ENCODE data around the gene AUH.

The AUH gene

DNA sequence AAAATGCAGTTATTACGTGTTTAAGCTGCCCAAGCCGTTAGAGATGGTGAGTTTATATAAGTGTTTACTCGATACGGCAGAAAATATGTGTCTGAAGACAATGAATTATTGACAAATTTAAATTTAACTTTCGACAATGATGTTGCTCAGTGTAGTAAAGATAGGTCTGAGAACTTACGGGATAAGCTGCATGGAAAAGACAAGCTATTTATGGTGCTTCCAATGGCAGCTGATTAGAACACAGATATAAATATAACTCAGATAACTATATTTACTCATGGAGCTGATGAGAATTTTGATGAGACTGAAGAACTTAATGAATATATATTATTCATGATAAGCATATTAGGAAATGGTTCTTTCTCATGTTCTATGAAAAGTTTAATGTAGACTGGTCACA is 139.3 kb downstream of the AUH start:
- DNase-seq = no peak
- intact Hi-C loops (cut with DNase I) = no loop called here

GRCh38 chr9:91221332-91221731 is 140.4 kb downstream of the AUH start:
- intact Hi-C loops (cut with DNase I) = no loop called here

GRCh38 chr9:91220491-91221135 is 141.1 kb downstream of the AUH start:
- intact Hi-C loops (cut with DNase I) = no loop called here

More at GRCh38 chr9:91221332-91221731, 140.4 kb downstream of the AUH start:
- DNase-seq = no peak

GRCh38 chr9:91220021-91220420 is 141.7 kb downstream of the AUH start:
- DNase-seq = no peak
- intact Hi-C loops (cut with DNase I) = no loop called here

More at GRCh38 chr9:91220491-91221135, 141.1 kb downstream of the AUH start:
- DNase-seq = no peak

DNA sequence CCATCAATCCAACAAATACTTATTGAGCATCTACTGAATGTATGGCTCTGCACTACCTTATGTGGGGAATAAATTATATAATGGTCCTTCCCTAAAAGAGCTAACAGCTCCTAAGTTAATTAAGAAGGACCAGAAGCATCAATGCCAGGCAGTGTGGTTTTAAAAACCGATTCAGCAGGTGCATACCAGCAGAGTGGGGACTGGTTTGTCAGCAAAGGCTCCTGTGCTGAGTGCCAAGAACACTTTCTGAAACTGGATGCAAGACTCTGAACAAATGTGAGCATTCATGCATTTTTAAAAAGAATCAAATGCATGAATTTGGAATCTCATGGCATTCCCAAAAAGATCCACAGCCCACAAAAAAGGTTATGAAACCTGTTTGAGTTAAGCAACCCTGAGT is 142.2 kb downstream of the AUH start:
- intact Hi-C loops (cut with DNase I) = no loop called here
- DNase-seq = peak in 2 of 42 donors; percentile 20 to 52

GRCh38 chr9:91217388-91217787 is 144.3 kb downstream of the AUH start:
- intact Hi-C loops (cut with DNase I) = no loop called here
- no peak for DNase-seq

DNA sequence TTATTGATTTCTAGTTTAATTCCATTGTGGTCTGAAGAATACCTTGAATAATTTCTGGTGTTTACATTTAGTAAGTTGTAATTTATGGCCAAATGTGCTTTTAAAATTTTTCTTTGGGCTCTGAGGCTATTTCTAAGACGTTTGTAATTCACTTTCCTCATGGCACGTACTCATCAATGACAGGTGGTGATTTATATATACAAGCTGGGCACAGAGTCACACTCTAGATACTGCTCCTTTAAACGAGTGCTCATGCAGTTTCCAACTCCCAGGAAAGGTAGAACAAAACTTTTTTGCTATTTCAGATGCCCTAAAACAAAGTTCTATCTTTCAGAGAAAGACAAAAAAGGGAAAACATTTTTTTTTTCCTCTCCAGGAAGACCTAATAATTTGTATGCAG is 146.9 kb downstream of the AUH start:
- DNase-seq = no peak
- intact Hi-C loops (cut with DNase I) = no loop called here

- intact Hi-C loops (cut with DNase I) = no loop called here
- no peak for DNase-seq
Measured at GRCh38 chr9:91214086-91214485, 147.6 kb downstream of the AUH start.

DNA sequence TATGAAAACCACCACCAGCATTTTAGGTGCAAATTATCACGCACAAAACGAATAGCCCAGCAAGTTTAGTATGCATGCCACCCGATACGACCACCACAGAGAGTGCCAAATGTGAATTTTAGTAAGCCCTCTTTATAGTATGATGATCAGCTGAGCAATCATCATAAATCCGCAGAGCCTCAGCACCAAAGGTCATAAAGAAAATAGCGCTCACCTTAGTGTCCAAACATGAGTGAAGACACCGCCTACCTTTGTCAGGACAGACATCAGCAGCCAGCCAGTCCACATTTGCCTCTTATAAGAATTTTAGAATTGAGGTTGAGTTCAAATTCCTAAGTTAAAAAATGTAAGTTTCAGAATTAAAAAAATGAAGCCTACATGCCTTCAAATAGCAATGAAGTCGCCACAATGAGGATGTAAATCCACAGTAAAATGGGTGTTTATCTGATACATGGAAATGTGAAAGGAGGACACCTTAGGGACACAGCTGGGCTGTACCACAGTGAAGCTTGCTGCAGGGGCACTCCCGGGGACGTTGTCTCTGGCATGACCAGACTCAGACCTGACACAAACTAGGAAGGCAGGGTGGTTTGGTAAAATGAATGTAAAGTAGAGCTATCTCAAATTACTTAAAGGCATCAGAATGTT is 149.0 kb downstream of the AUH start:
- no peak for DNase-seq
- intact Hi-C loops (cut with DNase I) = no loop called here

- intact Hi-C loops (cut with DNase I) = no loop called here
- no peak for DNase-seq
Measured at GRCh38 chr9:91211919-91212318, 149.8 kb downstream of the AUH start.

- no peak for DNase-seq
- intact Hi-C loops (cut with DNase I) = no loop called here
Measured at GRCh38 chr9:91211414-91211813, 150.3 kb downstream of the AUH start.

DNA sequence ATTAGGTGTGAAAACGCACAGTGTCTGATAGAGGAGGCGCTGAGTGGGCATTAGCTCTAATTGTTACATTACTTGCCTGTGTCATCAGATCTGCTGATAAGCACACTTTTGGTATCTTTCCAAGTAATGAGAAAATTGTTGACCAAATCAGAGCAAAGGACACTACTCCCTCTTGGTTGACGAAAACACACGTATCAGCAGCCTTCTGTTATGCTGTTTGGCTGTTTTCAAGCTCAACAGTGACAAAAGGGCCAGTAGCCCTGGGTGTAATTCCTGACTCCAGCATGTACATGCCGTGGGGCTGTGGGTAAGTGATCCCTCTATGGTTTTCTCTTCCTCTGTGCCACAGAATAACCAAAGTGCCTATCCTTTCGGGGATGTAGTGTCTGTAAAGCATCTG is 151.4 kb downstream of the AUH start:
- intact Hi-C loops (cut with DNase I) = no loop called here

GRCh38 chr9:91208837-91209236 is 152.9 kb downstream of the AUH start:
- intact Hi-C loops (cut with DNase I) = loop anchor here (5.0 kb wide), 1 partner anchor 213 kb away; the partner anchor contains the start of gene NFIL3
- peak in 4 of 42 donors; percentile 11 to 30 (median 25) for DNase-seq

More for the DNA sequence above, 151.4 kb downstream of the AUH start:
- no peak for DNase-seq

- no peak for DNase-seq
- intact Hi-C loops (cut with DNase I) = loop anchor here (5.0 kb wide), 1 partner anchor 214 kb away; the partner anchor contains the start of gene NFIL3
Measured at GRCh38 chr9:91208419-91208745, 153.3 kb downstream of the AUH start.

DNA sequence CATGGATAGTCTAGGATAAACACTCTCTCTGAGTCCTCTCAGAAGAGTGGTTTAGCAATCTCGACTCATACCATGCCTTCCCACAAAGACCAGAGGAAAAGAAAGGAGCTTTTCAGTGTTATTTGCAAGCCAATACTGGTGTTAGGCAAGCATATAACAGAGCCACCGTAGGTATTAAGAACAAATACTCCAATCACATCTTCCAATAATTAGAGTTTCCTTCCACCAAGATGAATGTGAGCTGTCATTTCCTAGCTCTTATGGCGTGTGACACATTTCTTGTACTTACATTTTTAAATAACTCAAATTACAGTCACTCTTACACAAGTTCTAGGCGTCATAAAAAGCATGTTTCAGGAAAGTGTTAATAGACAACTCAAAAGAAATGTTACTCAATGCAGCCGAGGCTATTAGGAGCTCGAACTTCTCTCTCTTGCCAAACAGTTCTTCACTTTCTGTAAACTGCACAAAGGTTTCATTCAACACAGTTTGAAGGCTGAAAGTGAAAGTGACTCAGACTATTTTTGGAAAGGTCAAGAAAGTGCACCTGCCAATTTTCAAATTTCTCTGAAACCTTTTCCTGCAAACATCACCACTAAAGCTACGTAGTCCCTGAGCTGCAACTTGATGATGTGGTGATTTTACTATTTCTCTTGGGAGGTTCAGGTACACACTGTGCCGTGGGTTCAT is 153.8 kb downstream of the AUH start:
- DNase-seq = peak in 1 of 42 donors; percentile 41
- intact Hi-C loops (cut with DNase I) = loop anchor here (5.0 kb wide), 1 partner anchor 214 kb away; the partner anchor contains the start of gene NFIL3

- no peak for DNase-seq
- intact Hi-C loops (cut with DNase I) = loop anchor here (5.0 kb wide), 1 partner anchor 215 kb away; the partner anchor contains the start of gene NFIL3
Measured at GRCh38 chr9:91207397-91207728, 154.4 kb downstream of the AUH start.

DNA sequence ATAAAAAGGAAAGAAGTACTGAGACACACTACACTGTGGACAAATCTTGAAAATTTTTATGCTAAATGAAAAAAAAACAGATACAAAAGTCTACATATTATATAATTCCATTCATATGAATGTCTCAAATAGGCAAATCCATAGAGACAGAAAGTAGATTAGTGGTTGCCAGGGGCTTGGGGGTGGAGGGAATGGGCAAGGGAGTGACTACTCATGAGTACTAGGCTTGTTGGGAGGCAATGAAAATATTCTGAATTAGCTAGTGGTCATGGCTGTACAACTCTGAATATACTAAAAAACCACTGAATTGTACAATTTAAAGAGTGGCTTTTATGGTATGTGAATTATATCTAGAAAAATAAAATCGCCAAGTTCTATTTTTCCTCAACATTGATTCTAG is 154.9 kb downstream of the AUH start:
- intact Hi-C loops (cut with DNase I) = loop anchor here (5.0 kb wide), 1 partner anchor 215 kb away; the partner anchor contains the start of gene NFIL3
- no peak for DNase-seq

GRCh38 chr9:91202736-91203283 is 158.9 kb downstream of the AUH start:
- DNase-seq = no peak
- intact Hi-C loops (cut with DNase I) = no loop called here

- DNase-seq = no peak
Measured at GRCh38 chr9:91200692-91201336, 160.9 kb downstream of the AUH start.

More at GRCh38 chr9:91200692-91201336, 160.9 kb downstream of the AUH start:
- intact Hi-C loops (cut with DNase I) = no loop called here

All from head of caudate nucleus (tissue), 42 donors.